Lower leg skin (tissue), 4 donors: ENCODE measurements around the gene OR7D4. TPM values are rescaled to one million over a fixed set of nuclear protein-coding genes. Genes with fewer than 3 reads are reported as not detected.

Experiments used
- DNase-seq, 2 donors: peaks; one replicate each; pipeline ENCODE4 v3.0.0-alpha.2; 2019; ENCODE audit warnings: low spot score in 2 of 2
- H3K4me3 ChIP-seq: fragments of 200-600 bp; sonication (generic); 2 replicates; pipeline ENCODE4 v1.5.1; 2017; ENCODE audit warnings: mild to moderate bottlenecking, low read depth; ENCODE audit not compliant: poor library complexity, severe bottlenecking
- CTCF ChIP-seq, 3 donors: fragments of 450-650 bp; IDR thresholded peaks; one replicate each; pipeline ENCODE4 v1.5.1; 2016; ENCODE audit warnings: antibody characterized with exemption in 3 of 3, mild to moderate bottlenecking in 3 of 3, moderate library complexity in 2 of 3
- POLR2A ChIP-seq, 2 donors: fragments of 450-650 bp; IDR thresholded peaks; one replicate each; pipeline ENCODE4 v1.6.1; 2016 to 2017; ENCODE audit warnings: antibody characterized with exemption in 2 of 2, mild to moderate bottlenecking in 1 of 2, moderate library complexity in 1 of 2
- WGBS, 2 donors: methylation state at CpG; one replicate each; pipeline ENCODE4 v1.1.5; 2018; 5-methylcytosine and 5-hydroxymethylcytosine counted together
- intact Hi-C: fragments of 100-400 bp; cut with DNase I; formaldehyde crosslinking; loops from one replicate; pipeline ENCODE4 v1.15.0; 2023; ENCODE audit warnings: low total_unique reads
- total RNA-seq, 4 donors: library from RNA; depleted of rRNA; stranded (reverse); fragments of >200 nt; gene quantifications; one replicate each; pipeline ENCODE4 v1.1.0, GENCODE V29; 2016

Gene OR7D4
- total RNA-seq, 4 donors from 2014 or later: not detected

GRCh38 chr19:9187191-9187590, 32.2 kb downstream of the OR7D4 start:
- no peak for DNase-seq
- TF ChIP-seq POLR2A (IDR thresholded peaks at IDR 0.05): no peak
- TF ChIP-seq CTCF (IDR thresholded peaks at IDR 0.05): no peak
- intact Hi-C loops: no loop called here
- no peak overlapping the region for H3K4me3 ChIP-seq
- WGBS, 2 donors: 77 to 85% methylated on average over 6 of the region's 6 CpGs

- TF ChIP-seq CTCF (IDR thresholded peaks at IDR 0.05): no peak
- TF ChIP-seq POLR2A (IDR thresholded peaks at IDR 0.05): no peak
- DNase-seq: no peak
- H3K4me3 ChIP-seq: no peak overlapping the region
- intact Hi-C loops: no loop called here
- 92 to 93% methylated on average over 17 of the region's 17 CpGs for WGBS, 2 donors
Measured at GRCh38 chr19:9183000-9183399, 36.4 kb downstream of the OR7D4 start.

DNA sequence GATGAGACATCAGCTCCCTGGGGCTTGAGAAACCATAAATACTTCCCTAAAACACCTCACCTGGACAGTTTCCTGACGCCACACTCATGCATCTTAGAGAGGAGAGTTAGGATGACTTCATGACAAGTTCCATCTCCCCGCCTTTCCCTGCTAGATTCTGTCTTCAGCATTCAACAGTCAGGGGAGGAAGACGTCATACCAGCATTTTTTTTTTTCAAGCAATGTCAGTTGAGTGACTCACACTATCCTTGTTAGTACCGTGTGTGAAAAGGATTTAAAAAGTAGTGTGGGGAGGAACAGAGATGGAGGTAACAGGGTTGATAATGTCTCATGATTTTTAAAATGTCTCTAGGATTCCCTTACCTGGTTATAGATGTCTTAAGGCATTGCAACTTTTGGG, 40.5 kb downstream of the OR7D4 start, which contains the start of gene OR7D2:
TSS of gene OR7D2 (plus strand) at position 79 of the 400 bp plus-strand sequence. CDS start 6,803 bp downstream, outside the sequence.
- intact Hi-C loops: no loop called here
- no peak for TF ChIP-seq CTCF (IDR thresholded peaks at IDR 0.05)
- TF ChIP-seq POLR2A (IDR thresholded peaks at IDR 0.05): no peak
- 62 to 67% methylated on average over 4 of the region's 4 CpGs for WGBS, 2 donors
- DNase-seq: no peak
- H3K4me3 ChIP-seq: no peak within 1 kb of the TSS

DNA sequence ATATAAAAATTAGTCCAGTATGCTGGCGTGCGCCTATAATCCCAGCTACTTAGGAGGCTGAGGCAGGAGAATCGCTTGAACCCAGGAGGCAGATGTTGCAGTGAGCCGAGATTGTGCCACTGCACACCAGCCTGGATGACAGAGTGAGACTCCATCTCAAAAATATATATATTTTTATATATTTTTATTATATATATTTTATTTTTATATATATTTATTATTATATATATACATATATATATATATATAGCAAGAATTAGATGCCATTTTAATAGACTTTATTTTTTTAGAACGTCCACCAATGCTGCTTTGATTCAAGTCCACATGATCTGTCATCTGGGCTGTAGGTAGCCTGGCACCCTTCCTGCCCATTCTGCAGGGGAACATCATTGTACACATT, 44.1 kb downstream of the OR7D4 start:
- no peak overlapping the region for H3K4me3 ChIP-seq
- no peak for TF ChIP-seq CTCF (IDR thresholded peaks at IDR 0.05)
- TF ChIP-seq POLR2A (IDR thresholded peaks at IDR 0.05): no peak
- 92 to 96% methylated on average over 5 of the region's 5 CpGs for WGBS, 2 donors
- DNase-seq: no peak
- intact Hi-C loops: no loop called here

- 65 to 77% methylated on average over 6 of the region's 6 CpGs for WGBS, 2 donors
- peak in 1 of 2 donors; percentile 37 for DNase-seq
- no peak overlapping the region for H3K4me3 ChIP-seq
- no peak for TF ChIP-seq POLR2A (IDR thresholded peaks at IDR 0.05)
- no peak for TF ChIP-seq CTCF (IDR thresholded peaks at IDR 0.05)
- intact Hi-C loops: no loop called here
Measured at GRCh38 chr19:9171393-9171991, 47.9 kb downstream of the OR7D4 start.

GRCh38 chr19:9166846-9167245, 52.5 kb downstream of the OR7D4 start:
- TF ChIP-seq POLR2A (IDR thresholded peaks at IDR 0.05) (no peak), CTCF (IDR thresholded peaks at IDR 0.05) (no peak)
- intact Hi-C loops: no loop called here
- 89 to 91% methylated on average over 4 of the region's 4 CpGs for WGBS, 2 donors
- no peak overlapping the region for H3K4me3 ChIP-seq
- no peak for DNase-seq
